Tibial nerve (tissue), 4 donors: Measurements from ENCODE around the gene VWA3A. TPM values are rescaled to one million over a fixed set of nuclear protein-coding genes. Genes with fewer than 3 reads are reported as not detected.

Experiments
- DNase-seq, 2 donors: peaks; one replicate each; pipeline ENCODE4 v3.0.0-alpha.2; 2019; ENCODE audit warnings: low spot score in 2 of 2
- H3K27ac ChIP-seq, 4 donors: fragments of 200-600 bp; sonication (generic) in 3 of 4; one replicate each; pipeline ENCODE4 v1.5.1; 2017 to 2019; ENCODE audit warnings: mild to moderate bottlenecking in 1 of 4
- H3K27me3 ChIP-seq, 2 donors: fragments of 200-600 bp; sonication (generic) in 1 of 2; one replicate each; pipeline versions ENCODE4 v1.5.1 to v1.6.0; 2017 to 2019
- H3K36me3 ChIP-seq, 3 donors: fragments of 200-600 bp; sonication (generic); one replicate each; pipeline ENCODE4 v1.5.1; 2018 to 2019
- H3K4me1 ChIP-seq, 4 donors: fragments of 200-600 bp; sonication (generic) in 3 of 4; one replicate each; pipeline ENCODE4 v1.5.1; 2017 to 2019
- H3K4me3 ChIP-seq, 4 donors: fragments of 200-600 bp; sonication (generic) in 3 of 4; one replicate each; pipeline ENCODE4 v1.5.1; 2017 to 2019; ENCODE audit warnings: mild to moderate bottlenecking in 1 of 4, moderate library complexity in 1 of 4
- H3K9me3 ChIP-seq, 4 donors: fragments of 200-600 bp; sonication (generic) in 3 of 4; one replicate each; pipeline ENCODE4 v1.5.1; 2017 to 2019
- EP300 ChIP-seq, 2 donors: sonication (generic); formaldehyde crosslinking; IDR thresholded peaks; one replicate each; pipeline ENCODE4 v1.6.1; 2017; ENCODE audit warnings: antibody characterized with exemption in 2 of 2, mild to moderate bottlenecking in 1 of 2
- POLR2A ChIP-seq, 2 donors: fragments of 450-650 bp; IDR thresholded peaks; one replicate each; pipeline ENCODE4 v1.6.1; 2017; ENCODE audit warnings: antibody characterized with exemption in 2 of 2, mild to moderate bottlenecking in 2 of 2, moderate library complexity in 2 of 2
- WGBS, 2 donors: methylation state at CpG; one replicate each; pipeline ENCODE4 v1.1.5; 2018; 5-methylcytosine and 5-hydroxymethylcytosine counted together
- total RNA-seq, 4 donors: library from RNA; depleted of rRNA; stranded (reverse); fragments of >200 nt; gene quantifications; one replicate each; pipeline ENCODE4 v1.1.0, GENCODE V29; 2016
- TF ChIP-seq, protein P1 (sequence below), 5 experiments: fragments of 200-600 bp in 3 of 5; fragments of 450-650 bp in 2 of 5; sonication (generic) in 3 of 5; IDR thresholded peaks; one replicate each; pipeline ENCODE4 v1.5.1; 2016 to 2019; ENCODE audit warnings: antibody characterized with exemption in 5 of 5, mild to moderate bottlenecking in 3 of 5, moderate library complexity in 2 of 5

The VWA3A gene
- total RNA-seq, 4 donors from 2014 or later: 2.0 TPM; not detected in 3

DNA sequence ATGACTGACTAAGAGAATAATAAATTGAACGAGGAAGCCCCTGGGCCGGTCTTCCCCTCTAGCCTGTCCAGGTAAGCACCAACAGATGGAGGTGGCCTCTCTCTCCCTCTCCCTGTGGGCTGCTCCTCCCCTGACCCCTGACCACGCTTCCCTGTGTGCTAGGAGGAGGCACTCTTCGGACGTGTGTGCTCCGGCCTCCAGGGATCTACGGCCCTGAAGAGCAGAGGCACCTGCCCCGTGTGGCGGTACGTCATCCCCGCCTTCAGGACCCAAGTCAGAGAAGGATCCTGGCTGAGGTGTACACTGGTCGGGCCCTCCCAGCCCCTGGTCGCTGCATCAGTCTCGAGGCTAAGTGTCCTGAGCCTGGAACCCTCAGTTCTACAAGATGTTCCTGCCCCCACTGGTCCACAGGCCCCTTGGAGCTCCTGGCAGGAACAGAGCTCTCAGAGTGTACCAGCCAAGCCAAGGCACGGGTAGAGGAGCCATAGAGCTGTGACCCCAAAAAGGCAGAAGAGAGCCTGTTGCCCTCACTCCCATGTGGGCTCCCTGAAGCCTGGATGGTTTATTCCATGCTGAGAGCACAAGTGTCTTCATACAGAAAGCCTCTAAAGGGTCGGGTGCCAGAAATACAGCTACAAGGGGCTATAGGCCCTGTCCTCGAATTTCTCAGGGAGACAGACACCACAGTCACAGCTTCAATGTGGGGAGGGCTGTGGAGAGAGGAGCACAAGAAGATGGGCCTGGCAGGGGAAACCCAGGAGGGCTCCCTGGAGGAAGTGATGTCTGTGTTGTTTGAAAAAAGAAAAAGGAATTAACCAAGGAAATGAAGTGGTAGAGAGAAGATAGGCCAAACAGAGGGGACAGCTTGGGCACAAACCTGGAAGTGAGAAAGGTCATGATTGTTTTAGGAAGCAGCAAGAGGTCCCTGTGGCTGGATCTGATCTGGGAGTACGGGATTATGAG lies 85.9 kb downstream of the VWA3A start:
- H3K27me3 ChIP-seq: no peaks in the 10 kb centered on the region

DNA sequence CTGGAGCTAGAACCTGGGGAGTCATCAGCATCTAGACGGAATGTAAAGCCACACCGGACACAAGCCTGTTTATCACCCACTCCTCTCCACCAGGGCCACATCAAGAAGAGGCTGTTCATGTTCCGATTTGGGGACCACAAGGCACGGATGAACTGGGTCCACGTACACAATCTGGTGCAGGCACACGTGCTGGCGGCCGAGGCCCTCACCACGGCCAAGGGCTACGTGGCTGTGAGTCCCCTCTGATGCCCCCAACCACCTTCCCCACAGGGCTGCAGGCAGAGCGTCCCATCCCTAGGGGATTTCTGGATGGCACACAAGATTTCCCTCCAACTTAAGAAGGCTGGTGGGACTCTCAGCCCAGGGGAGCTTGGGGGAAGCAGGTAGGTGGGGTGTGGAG lies 89.1 kb downstream of the VWA3A start:
- H3K4me3 ChIP-seq: no peak overlapping the region
- 79 to 85% methylated on average over 11 of the region's 11 CpGs for WGBS, 2 donors
- TF ChIP-seq, protein P1, sequence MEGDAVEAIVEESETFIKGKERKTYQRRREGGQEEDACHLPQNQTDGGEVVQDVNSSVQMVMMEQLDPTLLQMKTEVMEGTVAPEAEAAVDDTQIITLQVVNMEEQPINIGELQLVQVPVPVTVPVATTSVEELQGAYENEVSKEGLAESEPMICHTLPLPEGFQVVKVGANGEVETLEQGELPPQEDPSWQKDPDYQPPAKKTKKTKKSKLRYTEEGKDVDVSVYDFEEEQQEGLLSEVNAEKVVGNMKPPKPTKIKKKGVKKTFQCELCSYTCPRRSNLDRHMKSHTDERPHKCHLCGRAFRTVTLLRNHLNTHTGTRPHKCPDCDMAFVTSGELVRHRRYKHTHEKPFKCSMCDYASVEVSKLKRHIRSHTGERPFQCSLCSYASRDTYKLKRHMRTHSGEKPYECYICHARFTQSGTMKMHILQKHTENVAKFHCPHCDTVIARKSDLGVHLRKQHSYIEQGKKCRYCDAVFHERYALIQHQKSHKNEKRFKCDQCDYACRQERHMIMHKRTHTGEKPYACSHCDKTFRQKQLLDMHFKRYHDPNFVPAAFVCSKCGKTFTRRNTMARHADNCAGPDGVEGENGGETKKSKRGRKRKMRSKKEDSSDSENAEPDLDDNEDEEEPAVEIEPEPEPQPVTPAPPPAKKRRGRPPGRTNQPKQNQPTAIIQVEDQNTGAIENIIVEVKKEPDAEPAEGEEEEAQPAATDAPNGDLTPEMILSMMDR (IDR thresholded peaks at IDR 0.05): no peak
- TF ChIP-seq POLR2A (IDR thresholded peaks at IDR 0.05): no peak
- no peak for TF ChIP-seq EP300 (IDR thresholded peaks at IDR 0.05)

More for the DNA sequence above, 85.9 kb downstream of the VWA3A start:
- Histone ChIP-seq H3K4me1 (no peaks in the 10 kb centered on the region), H3K4me3 (no peak overlapping the region), H3K9me3 (no peaks in the 10 kb centered on the region), H3K36me3 (no peaks in the 10 kb centered on the region), H3K27ac (no peak overlapping the region)
- TF ChIP-seq, protein P1 (IDR thresholded peaks at IDR 0.05): no peak
- TF ChIP-seq EP300 (IDR thresholded peaks at IDR 0.05): no peak
- WGBS, 2 donors: 72 to 79% methylated on average over 14 to 15 of the region's 18 CpGs
- no peak for DNase-seq

GRCh38 chr16:22181843-22182242 lies 89.5 kb downstream of the VWA3A start:
- DNase-seq: no peak
- H3K9me3 ChIP-seq: no peaks in the 10 kb centered on the region
- H3K36me3 ChIP-seq: no peaks in the 10 kb centered on the region
- H3K27me3 ChIP-seq: no peaks in the 10 kb centered on the region
- no peak overlapping the region for H3K27ac ChIP-seq
- 74 to 84% methylated on average over 7 of the region's 7 CpGs for WGBS, 2 donors
- H3K4me1 ChIP-seq: no peaks in the 10 kb centered on the region
- no peak overlapping the region for H3K4me3 ChIP-seq
- TF ChIP-seq EP300 (IDR thresholded peaks at IDR 0.05): no peak
- TF ChIP-seq, protein P1 (IDR thresholded peaks at IDR 0.05): no peak

More for the DNA sequence above, 89.1 kb downstream of the VWA3A start:
- H3K36me3 ChIP-seq: no peaks in the 10 kb centered on the region
- no peaks in the 10 kb centered on the region for H3K4me1 ChIP-seq
- no peak for DNase-seq
- no peaks in the 10 kb centered on the region for H3K27me3 ChIP-seq
- no peaks in the 10 kb centered on the region for H3K9me3 ChIP-seq
- no peak overlapping the region for H3K27ac ChIP-seq

DNA sequence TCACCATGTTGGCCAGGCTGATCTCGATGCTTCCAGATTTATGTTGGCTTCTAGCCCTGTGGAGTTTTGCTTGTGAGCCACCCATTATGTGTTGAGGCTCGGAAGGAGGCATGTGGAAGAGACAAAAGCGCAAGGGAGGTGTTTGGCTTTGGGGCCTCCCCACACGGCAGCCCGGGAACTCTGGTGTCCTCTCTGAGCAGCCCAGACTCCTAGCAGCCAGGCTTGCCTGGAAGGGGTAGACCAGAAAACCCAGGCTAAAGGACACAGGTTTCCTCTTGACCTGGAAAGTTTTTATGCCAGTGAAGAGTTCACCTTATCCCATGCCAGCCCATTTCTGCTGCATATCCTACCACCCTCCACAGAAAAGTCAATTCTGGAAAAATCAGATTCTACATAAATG lies 91.0 kb downstream of the VWA3A start:
- 68 to 77% methylated on average over 5 of the region's 5 CpGs for WGBS, 2 donors
- no peak overlapping the region for H3K27ac ChIP-seq

More for the DNA sequence above, 91.0 kb downstream of the VWA3A start:
- no peaks in the 10 kb centered on the region for H3K27me3 ChIP-seq
- H3K9me3 ChIP-seq: no peaks in the 10 kb centered on the region
- H3K36me3 ChIP-seq: no peaks in the 10 kb centered on the region
- TF ChIP-seq POLR2A (IDR thresholded peaks at IDR 0.05) (no peak), EP300 (IDR thresholded peaks at IDR 0.05) (no peak)
- TF ChIP-seq, protein P1 (IDR thresholded peaks at IDR 0.05): no peak
- peaks cover 0 to 4% (median 2%) of the 10 kb centered on the region in 4 donors for H3K4me1 ChIP-seq
- no peak overlapping the region for H3K4me3 ChIP-seq
- DNase-seq: no peak
